K562 (cell line): Measurements from ENCODE around the gene COL16A1. TPM values are rescaled to one million over a fixed set of nuclear protein-coding genes. Genes with fewer than 3 reads are reported as not detected.

ENCODE experiments used
- CUX1 ChIP-seq: fragments of 200-800 bp; sonication (Bioruptor generic); IDR thresholded peaks from 2 replicates; pipeline ENCODE4 v1.6.1; 2016; ENCODE audit warnings: missing genetic modification characterization, missing compliant biosample characterization
- FOSL1 ChIP-seq: fragments of 200-800 bp; sonication (Bioruptor generic); conservative IDR thresholded peaks from 2 replicates; pipeline ENCODE4 v1.6.1; 2016; ENCODE audit warnings: missing genetic modification characterization, missing compliant biosample characterization
- GMEB1 ChIP-seq: fragments of 250-450 bp; sonication (Bioruptor Pico); IDR thresholded peaks from 2 replicates; pipeline ENCODE4 v1.4.0; 2020; ENCODE audit warnings: mild to moderate bottlenecking
- HEY1 ChIP-seq: fragments of 250-450 bp; sonication (Bioruptor Pico); IDR thresholded peaks from 2 replicates; pipeline ENCODE4 v1.5.0; 2020; ENCODE audit warnings: mild to moderate bottlenecking, moderate library complexity, borderline replicate concordance
- KDM4B ChIP-seq, 2 experiments: fragments of 450-650 bp in 1 of 2; sonication (generic) in 1 of 2; IDR thresholded peaks; 2 replicates each; pipeline ENCODE4 v1.6.1; 2016 to 2017; ENCODE audit warnings: borderline replicate concordance in 2 of 2, antibody characterized with exemption in 1 of 2, low read depth in 1 of 2, mild to moderate bottlenecking in 1 of 2
- MNT ChIP-seq, 2 experiments: fragments of 450-650 bp; conservative IDR thresholded peaks; 2 replicates each; pipeline ENCODE4 v1.6.1; 2017; ENCODE audit warnings: mild to moderate bottlenecking in 2 of 2, moderate library complexity in 2 of 2
- NCOR1 ChIP-seq: fragments of 450-650 bp; IDR thresholded peaks from 2 replicates; pipeline ENCODE4 v1.6.1; 2016; ENCODE audit warnings: mild to moderate bottlenecking, moderate library complexity
- NR2C1 ChIP-seq, 2 experiments: fragments of 450-650 bp; IDR thresholded peaks; 2 replicates each; pipeline ENCODE4 v1.6.1; 2017; ENCODE audit warnings: mild to moderate bottlenecking in 2 of 2, antibody characterized with exemption in 1 of 2, inconsistent platforms in 1 of 2, missing compliant biosample characterization in 1 of 2, missing genetic modification characterization in 1 of 2
- NRF1 ChIP-seq, 2 experiments: fragments of 450-650 bp; IDR thresholded peaks in 1 of 2; conservative IDR thresholded peaks in 1 of 2; 2 replicates each; pipeline ENCODE4 v1.6.1; 2014; ENCODE audit warnings: mild to moderate bottlenecking in 2 of 2
- PREB ChIP-seq: sonication (generic); formaldehyde crosslinking; IDR thresholded peaks from 2 replicates; pipeline ENCODE4 v1.8.1; 2023; ENCODE audit warnings: mild to moderate bottlenecking, missing genetic modification reagents
- PTRF ChIP-seq: fragments of 450-650 bp; IDR thresholded peaks from 2 replicates; pipeline ENCODE4 v1.6.1; 2016; ENCODE audit warnings: mild to moderate bottlenecking, missing genetic modification characterization, missing compliant biosample characterization
- SREBF2 ChIP-seq: sonication (generic); formaldehyde crosslinking; IDR thresholded peaks from 2 replicates; pipeline ENCODE4 v1.4.0; 2020; ENCODE audit warnings: mild to moderate bottlenecking, missing genetic modification reagents
- TEAD2 ChIP-seq: fragments of 450-650 bp; IDR thresholded peaks from 2 replicates; pipeline ENCODE4 v1.6.1; 2016; ENCODE audit warnings: missing genetic modification characterization, control low read depth, missing compliant biosample characterization
- TEAD4 ChIP-seq, 2 experiments: sonication (generic) in 1 of 2; formaldehyde crosslinking in 1 of 2; IDR thresholded peaks; 2 replicates each; pipeline versions ENCODE4 v1.6.1 to v1.8.0; 2012 to 2022; ENCODE audit warnings: borderline replicate concordance in 1 of 2, inconsistent platforms in 1 of 2, low read length in 1 of 2, mild to moderate bottlenecking in 1 of 2, missing genetic modification reagents in 1 of 2
- ZNF23 ChIP-seq: fragments of 250-450 bp; sonication (Bioruptor Pico); IDR thresholded peaks from 2 replicates; pipeline ENCODE4 v1.4.0; 2020; ENCODE audit warnings: mild to moderate bottlenecking
- ZNF239 ChIP-seq: fragments of 250-450 bp; sonication (Bioruptor Pico); IDR thresholded peaks from 2 replicates; pipeline ENCODE4 v1.4.0; 2020; ENCODE audit warnings: mild to moderate bottlenecking
- polyA plus RNA-seq, 8 experiments: library from polyadenylated mRNA; depleted of rRNA in 4 of 8; stranded (reverse) in 5 of 8; unstranded in 3 of 8; fragments of >200 nt; fragmentation: Nextera tagmentation in 2 of 8; fragmentation: Illumina TruSeq in 1 of 8; extraction: Ambion mirVana in 2 of 8; extraction: Trizol in 1 of 8; gene quantifications; 2 replicates each; pipeline versions ENCODE4 v1.2.1 to v1.2.3, GENCODE V29; 2011 to 2014; ENCODE audit warnings: inconsistent platforms in 1 of 8, missing spikeins in 1 of 8
- total RNA-seq, 7 experiments: library from RNA; depleted of rRNA in 6 of 7; stranded (reverse); fragments of >200 nt in 6 of 7; fragmentation: Illumina TruSeq in 2 of 7; extraction: Trizol in 2 of 7; gene quantifications; 2 replicates each; pipeline versions ENCODE4 v1.2.1 to v1.2.3, GENCODE V29; 2011 to 2021; ENCODE audit warnings: low replicate concordance in 1 of 7

The COL16A1 gene
- total and polyA plus RNA-seq, 9 of the 15 experiments (the other 6 are each of a cell fraction or from before 2014, with no cell fraction given): 0.11 to 0.60 (median 0.11) TPM; not detected in 6

- no peak for TF ChIP-seq TEAD2
- TF ChIP-seq NR2C1 (IDR thresholded peaks at IDR 0.05): peak; percentile 95
- TF ChIP-seq NR2C1 (tag; IDR thresholded peaks at IDR 0.05): peak; percentile 96
- TF ChIP-seq NCOR1: no peak
- TF ChIP-seq CUX1 (CRISPR knock-in tag): no peak
- 0 out of 2 replicates have a peak, but pooled peaks have one; percentile 42 for TF ChIP-seq HEY1
- TF ChIP-seq PREB: 0 out of 2 replicates have a peak, but pooled peaks have one; percentile 13
- no peak; the same call in 1 of the 2 replicates for TF ChIP-seq ZNF239
- TF ChIP-seq NRF1 (conservative IDR thresholded peaks at IDR 0.05 in 1 of 2, IDR thresholded peaks at IDR 0.05 in 1 of 2): peak; percentile 66 to 67
- no peak for TF ChIP-seq PTRF (tag)
- no peak for TF ChIP-seq SREBF2 (CRISPR knock-in tag)
- TF ChIP-seq KDM4B (IDR thresholded peaks at IDR 0.05; ENCODE audit: borderline replicate concordance in 2 of 2, low read depth in 1 of 2): 0 out of 4 replicates have a peak, but pooled peaks of 1 of the 2 experiments have one; percentile 26
- TF ChIP-seq TEAD4 (IDR thresholded peaks at IDR 0.05; ENCODE audit: low read length): no peak
- no peak for TF ChIP-seq TEAD4 (CRISPR knock-in tag; IDR thresholded peaks at IDR 0.05; ENCODE audit: borderline replicate concordance)
- peak; percentile 43 for TF ChIP-seq FOSL1
- TF ChIP-seq MNT (conservative IDR thresholded peaks at IDR 0.05): peak; percentile 88 to 95
- TF ChIP-seq ZNF23 (CRISPR knock-in tag): no peak
- peak; percentile 67 for TF ChIP-seq GMEB1
Observed at GRCh38 chr1:31644560-31645273, 59.1 kb downstream of the COL16A1 start, which contains the start of gene PEF1 (continued).
